ENCODE results near the gene KLHDC4.

- TF ChIP-seq POLR2A (IDR thresholded peaks at IDR 0.05; ENCODE audit: extremely low read depth, insufficient read length), result no peak
- TF ChIP-seq MAX (IDR thresholded peaks at IDR 0.05; ENCODE audit: low read depth, low read length), result no peak
Measured at GRCh38 chr16:87665193-87665592, 100.6 kb downstream of the KLHDC4 start.
